H1 (cell line): ENCODE results near the gene DISP3. TPM values are rescaled to one million over a fixed set of nuclear protein-coding genes. Genes with fewer than 3 reads are reported as not detected.

ENCODE experiments used
- SP1 ChIP-seq: IDR thresholded peaks from 2 replicates; pipeline ENCODE4 v1.6.1; 2011; ENCODE audit warnings: low read depth, low read length
- polyA plus RNA-seq, 7 experiments: library from polyadenylated mRNA; depleted of rRNA in 3 of 7; stranded (reverse) in 5 of 7; unstranded in 2 of 7; fragments of >200 nt in 5 of 7; fragments of 200-250 nt in 2 of 7; gene quantifications; 1 replicate in 5 of 7; 2 replicates in 1 of 7; 4 replicates in 1 of 7; pipeline versions ENCODE4 v1.2.1 to v1.2.3, GENCODE V29; 2011 to 2013; ENCODE audit warnings: missing spikeins in 2 of 7, mixed read lengths in 2 of 7
- total RNA-seq: library from RNA; stranded (reverse); fragmentation: NEBNext Ultra II Directional; extraction: Animal tissue kit (Norgen Biotek cat#: 25700); gene quantifications from 2 replicates; pipeline ENCODE4 v1.2.1, GENCODE V29; 2021
- TF ChIP-seq, protein P1 (sequence below): fragments of 300-600 bp; sonication (generic); IDR thresholded peaks from 2 replicates; pipeline ENCODE4 v1.7.1; 2012; ENCODE audit warnings: low read length, moderate library complexity, mild to moderate bottlenecking, inconsistent platforms; ENCODE audit not compliant: insufficient replicate concordance

The DISP3 gene
- total and polyA plus RNA-seq, 2 of the 8 experiments (the other 6 are each of a cell fraction or from before 2014, with no cell fraction given) = 3.4 to 4.6 TPM

DNA sequence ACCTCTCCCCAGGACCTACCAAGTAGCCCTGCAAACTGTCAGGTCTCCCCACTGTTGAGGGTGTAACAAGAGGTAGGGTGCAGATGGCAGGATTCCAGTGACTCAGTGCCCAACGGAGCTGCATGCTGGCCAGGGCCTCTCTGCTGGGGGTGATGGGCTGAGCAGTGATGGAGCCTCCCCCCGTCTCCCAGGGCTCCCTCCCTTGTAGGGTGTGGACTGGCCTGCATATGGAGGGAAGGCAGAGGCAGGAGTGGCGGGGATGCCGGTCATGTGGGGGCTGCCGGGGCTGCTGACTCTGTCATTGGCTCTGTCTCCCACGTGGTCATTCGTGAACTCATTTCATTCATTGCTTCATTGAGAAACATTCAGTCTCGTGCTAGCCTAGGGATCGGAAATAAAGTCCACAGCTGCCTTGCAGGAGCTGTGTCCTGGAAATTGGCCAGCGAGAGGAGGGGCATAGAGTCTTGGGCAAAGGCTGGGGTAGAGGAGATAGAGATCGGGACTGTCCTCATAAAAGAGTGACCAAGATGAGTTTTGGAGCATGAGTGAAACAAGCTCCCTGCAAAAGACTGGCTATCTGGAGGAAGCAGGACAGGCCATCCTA is 22.9 kb upstream of the DISP3 start (continued):
- TF ChIP-seq, protein P1, sequence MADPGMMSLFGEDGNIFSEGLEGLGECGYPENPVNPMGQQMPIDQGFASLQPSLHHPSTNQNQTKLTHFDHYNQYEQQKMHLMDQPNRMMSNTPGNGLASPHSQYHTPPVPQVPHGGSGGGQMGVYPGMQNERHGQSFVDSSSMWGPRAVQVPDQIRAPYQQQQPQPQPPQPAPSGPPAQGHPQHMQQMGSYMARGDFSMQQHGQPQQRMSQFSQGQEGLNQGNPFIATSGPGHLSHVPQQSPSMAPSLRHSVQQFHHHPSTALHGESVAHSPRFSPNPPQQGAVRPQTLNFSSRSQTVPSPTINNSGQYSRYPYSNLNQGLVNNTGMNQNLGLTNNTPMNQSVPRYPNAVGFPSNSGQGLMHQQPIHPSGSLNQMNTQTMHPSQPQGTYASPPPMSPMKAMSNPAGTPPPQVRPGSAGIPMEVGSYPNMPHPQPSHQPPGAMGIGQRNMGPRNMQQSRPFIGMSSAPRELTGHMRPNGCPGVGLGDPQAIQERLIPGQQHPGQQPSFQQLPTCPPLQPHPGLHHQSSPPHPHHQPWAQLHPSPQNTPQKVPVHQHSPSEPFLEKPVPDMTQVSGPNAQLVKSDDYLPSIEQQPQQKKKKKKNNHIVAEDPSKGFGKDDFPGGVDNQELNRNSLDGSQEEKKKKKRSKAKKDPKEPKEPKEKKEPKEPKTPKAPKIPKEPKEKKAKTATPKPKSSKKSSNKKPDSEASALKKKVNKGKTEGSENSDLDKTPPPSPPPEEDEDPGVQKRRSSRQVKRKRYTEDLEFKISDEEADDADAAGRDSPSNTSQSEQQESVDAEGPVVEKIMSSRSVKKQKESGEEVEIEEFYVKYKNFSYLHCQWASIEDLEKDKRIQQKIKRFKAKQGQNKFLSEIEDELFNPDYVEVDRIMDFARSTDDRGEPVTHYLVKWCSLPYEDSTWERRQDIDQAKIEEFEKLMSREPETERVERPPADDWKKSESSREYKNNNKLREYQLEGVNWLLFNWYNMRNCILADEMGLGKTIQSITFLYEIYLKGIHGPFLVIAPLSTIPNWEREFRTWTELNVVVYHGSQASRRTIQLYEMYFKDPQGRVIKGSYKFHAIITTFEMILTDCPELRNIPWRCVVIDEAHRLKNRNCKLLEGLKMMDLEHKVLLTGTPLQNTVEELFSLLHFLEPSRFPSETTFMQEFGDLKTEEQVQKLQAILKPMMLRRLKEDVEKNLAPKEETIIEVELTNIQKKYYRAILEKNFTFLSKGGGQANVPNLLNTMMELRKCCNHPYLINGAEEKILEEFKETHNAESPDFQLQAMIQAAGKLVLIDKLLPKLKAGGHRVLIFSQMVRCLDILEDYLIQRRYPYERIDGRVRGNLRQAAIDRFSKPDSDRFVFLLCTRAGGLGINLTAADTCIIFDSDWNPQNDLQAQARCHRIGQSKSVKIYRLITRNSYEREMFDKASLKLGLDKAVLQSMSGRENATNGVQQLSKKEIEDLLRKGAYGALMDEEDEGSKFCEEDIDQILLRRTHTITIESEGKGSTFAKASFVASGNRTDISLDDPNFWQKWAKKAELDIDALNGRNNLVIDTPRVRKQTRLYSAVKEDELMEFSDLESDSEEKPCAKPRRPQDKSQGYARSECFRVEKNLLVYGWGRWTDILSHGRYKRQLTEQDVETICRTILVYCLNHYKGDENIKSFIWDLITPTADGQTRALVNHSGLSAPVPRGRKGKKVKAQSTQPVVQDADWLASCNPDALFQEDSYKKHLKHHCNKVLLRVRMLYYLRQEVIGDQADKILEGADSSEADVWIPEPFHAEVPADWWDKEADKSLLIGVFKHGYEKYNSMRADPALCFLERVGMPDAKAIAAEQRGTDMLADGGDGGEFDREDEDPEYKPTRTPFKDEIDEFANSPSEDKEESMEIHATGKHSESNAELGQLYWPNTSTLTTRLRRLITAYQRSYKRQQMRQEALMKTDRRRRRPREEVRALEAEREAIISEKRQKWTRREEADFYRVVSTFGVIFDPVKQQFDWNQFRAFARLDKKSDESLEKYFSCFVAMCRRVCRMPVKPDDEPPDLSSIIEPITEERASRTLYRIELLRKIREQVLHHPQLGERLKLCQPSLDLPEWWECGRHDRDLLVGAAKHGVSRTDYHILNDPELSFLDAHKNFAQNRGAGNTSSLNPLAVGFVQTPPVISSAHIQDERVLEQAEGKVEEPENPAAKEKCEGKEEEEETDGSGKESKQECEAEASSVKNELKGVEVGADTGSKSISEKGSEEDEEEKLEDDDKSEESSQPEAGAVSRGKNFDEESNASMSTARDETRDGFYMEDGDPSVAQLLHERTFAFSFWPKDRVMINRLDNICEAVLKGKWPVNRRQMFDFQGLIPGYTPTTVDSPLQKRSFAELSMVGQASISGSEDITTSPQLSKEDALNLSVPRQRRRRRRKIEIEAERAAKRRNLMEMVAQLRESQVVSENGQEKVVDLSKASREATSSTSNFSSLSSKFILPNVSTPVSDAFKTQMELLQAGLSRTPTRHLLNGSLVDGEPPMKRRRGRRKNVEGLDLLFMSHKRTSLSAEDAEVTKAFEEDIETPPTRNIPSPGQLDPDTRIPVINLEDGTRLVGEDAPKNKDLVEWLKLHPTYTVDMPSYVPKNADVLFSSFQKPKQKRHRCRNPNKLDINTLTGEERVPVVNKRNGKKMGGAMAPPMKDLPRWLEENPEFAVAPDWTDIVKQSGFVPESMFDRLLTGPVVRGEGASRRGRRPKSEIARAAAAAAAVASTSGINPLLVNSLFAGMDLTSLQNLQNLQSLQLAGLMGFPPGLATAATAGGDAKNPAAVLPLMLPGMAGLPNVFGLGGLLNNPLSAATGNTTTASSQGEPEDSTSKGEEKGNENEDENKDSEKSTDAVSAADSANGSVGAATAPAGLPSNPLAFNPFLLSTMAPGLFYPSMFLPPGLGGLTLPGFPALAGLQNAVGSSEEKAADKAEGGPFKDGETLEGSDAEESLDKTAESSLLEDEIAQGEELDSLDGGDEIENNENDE = no peak
- no peak for TF ChIP-seq SP1
